ENCODE data around the gene FNDC3B.
"Not testable (repeated sequence)": the region's sequence is repeated elsewhere in the genome, so short reads cannot be mapped to it uniquely, and the experiment has no call there.

FNDC3B gene

DNA sequence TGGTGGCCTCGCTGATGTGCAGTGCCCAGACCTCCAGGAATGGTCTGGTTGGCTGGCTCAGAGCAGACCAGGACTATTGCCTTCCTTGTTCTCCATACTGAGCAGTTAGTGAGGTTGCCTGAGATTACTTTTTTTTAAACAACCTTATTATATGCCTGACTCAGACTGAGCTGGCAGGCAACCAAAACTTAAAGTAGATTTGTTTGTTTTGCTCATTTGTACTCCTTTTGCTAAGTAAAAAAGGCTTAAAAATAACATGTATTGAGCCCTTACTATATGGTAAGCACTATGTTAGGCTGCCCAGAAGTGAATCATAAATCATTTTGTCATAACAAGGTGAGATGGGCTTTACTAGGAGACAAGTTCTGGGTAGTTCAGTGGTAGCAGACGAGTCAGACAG is 316.5 kb downstream of the FNDC3B start:
- DNase-seq (ENCODE audit: low read depth in 2 of 2, low spot score in 1 of 2) = no peak

DNA sequence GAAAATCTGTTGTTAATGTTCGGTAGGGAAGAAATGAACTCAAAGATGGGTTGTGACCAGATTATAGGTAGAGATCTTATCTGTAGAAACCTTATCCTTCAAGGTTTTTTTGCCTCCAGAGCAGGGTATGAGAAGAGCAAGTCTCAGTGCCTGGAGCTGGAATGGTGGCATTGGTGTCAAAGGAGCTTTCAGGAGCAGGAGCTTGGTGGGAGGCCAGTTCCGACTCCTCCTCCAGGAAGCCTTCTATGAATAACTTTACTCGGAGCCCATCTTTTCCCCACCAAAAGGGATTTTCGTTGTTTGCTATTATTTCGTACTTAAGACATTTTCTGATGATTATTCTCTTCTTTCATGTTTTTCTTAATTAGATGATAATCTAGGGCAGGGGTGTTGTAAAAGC is 317.0 kb downstream of the FNDC3B start:
- no peak for DNase-seq (ENCODE audit: low read depth in 2 of 2, low spot score in 1 of 2)

- DNase-seq (ENCODE audit: low read depth in 2 of 2, low spot score in 1 of 2) = no peak
Measured at GRCh38 chr3:172357850-172358754, 318.7 kb downstream of the FNDC3B start.

DNA sequence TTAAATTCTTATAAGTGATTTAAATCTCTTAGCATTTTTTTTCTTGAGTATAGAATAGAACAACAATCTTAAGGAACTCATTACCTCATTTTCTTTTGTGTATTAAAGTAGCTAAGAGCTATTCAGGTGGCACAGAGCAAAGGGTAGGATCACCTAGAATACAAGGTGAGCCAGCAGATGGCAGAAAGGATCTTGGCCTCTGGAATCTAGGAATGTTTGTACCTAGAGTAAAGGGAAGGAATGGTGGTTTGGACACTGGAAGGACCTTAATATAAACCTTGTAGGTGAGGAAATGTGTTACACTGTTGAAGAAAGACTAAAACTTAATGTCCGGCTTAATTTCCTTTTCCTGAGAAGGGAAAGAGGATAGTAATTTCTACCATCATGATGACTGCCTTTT is 319.9 kb downstream of the FNDC3B start:
- no peak for DNase-seq (ENCODE audit: low read depth in 2 of 2, low spot score in 1 of 2)

DNA sequence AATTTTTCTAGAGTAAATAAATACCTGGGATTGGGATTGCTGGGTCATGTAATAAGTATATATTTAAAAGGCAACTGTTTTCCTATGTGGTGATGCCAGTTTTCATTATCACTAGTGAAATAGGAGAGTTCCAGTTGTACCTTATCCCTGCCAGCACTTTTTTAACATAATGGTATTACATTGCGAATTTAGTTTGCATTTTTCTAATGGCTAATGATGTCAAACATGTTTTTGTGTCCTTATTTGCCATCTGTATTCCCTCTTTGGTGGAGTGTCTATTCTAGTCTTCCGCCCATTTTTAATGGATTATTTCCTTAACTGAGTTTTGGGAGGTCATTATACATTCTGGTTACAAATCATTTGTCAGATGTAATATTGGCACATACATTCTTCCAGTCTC is 320.6 kb downstream of the FNDC3B start:
- no peak for DNase-seq (ENCODE audit: low read depth in 2 of 2, low spot score in 1 of 2)

GRCh38 chr3:172362583-172362982 is 323.2 kb downstream of the FNDC3B start:
- DNase-seq (ENCODE audit: low read depth in 2 of 2, low spot score in 1 of 2) = no peak

DNA sequence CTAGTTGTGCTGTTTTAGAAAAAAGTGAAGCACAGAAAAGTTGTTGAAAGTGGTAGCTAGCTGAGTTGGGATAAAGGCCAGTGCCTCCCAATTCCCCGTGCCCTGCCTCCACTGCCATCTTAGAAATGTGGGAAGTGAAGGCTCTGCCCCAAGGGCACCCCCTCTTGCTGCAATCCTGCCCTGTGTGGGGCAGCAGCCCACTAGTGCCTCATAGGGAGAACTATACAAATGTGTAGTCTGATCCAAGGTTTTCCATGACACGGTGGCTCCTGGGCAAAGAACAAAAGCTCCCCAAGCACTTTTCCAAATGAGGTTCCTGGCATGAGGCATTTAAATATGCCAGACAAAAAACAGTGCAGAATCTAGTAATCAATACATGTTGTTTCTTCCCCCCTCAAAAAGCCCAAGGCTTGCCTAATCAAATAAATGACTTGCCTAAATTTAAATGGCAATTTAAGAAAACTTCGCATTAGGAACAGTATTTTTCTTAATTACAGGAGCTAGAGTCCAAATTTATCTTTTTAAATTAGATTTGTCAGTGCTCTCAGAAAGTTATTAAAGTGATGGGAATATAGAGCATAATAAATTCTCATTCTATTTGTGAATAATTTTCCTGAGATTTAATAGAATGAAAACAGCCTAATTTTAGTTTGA is 325.1 kb downstream of the FNDC3B start:
- no peak for DNase-seq (ENCODE audit: low read depth in 2 of 2, low spot score in 1 of 2)

GRCh38 chr3:172365028-172365567 is 325.7 kb downstream of the FNDC3B start:
- DNase-seq (ENCODE audit: low read depth in 2 of 2, low spot score in 1 of 2) = no peak

DNA sequence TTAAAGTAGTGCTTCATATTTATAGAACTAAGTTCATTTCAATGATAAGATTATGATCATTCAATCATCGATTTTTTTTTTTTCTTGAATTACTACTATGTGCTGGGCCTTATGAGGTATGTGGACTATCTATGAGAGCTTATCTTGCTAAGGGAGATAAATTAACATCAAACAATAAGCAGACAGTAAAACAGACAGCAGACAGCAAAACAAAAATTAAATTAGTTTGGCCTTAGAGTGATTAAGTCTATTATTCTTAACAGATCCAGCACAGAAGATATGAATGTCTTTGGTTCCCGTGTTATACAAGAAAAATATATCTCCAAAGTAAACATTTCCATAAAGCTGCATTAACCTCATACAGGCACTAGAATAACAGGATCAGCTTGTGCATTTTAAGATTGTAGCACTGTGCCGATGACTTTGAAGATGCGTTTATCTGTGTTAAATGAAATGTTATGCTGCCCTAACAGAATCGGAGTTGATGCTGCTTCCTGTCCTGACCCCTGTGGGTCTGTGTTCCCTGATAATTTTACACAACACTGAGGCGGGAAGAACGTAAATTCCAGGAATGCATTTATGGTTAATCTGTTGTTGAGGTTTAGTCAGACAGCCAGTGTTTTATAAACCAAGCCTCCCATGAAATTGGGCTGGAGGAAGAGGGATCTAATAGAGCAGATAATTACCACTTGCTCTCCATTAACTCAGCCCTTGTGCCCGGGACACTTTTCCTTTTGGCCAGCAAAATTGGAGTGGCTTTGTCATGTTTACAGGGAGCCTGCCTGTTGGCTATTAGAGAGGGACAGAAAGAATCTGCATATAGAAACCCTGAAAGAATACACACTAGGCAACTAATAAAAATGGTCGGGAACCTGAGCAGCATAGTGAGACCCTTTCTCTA is 328.1 kb downstream of the FNDC3B start:
- no peak for DNase-seq (ENCODE audit: low read depth in 2 of 2, low spot score in 1 of 2)

GRCh38 chr3:172368556-172368955 is 329.2 kb downstream of the FNDC3B start:
- not testable (repeated sequence) for DNase-seq (ENCODE audit: low read depth in 2 of 2, low spot score in 1 of 2)

DNA sequence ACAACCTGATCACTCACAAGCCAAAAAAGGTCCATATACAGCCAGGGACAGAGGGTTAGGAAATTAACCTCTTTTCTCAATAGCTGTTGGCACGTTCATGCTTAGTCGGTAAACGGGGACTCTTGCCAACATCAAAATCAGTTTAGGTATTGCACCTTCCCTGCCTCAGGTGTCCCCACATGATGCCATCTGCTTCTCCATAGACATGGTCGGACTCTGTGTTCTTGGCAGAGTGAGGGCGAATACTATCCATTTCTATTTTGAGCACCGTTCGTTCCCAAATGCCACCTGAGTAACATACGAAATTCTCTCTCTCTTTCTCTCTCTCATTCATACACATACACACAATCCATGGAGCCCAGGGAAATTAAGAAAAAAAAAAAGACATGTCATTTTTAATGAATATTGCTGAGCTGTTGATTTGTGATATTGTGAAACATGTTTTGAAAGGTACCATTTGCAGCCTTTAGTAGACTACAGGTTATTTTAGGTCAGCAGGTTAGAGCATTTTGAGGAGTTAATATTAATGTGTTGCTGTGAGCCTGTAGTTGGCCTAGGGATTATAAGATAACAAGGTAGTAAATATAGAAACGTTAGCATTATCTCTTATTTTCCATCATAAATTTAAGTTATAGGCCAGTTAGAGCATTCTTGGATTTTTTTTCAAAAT is 330.3 kb downstream of the FNDC3B start:
- no peak for DNase-seq (ENCODE audit: low read depth in 2 of 2, low spot score in 1 of 2)

DNA sequence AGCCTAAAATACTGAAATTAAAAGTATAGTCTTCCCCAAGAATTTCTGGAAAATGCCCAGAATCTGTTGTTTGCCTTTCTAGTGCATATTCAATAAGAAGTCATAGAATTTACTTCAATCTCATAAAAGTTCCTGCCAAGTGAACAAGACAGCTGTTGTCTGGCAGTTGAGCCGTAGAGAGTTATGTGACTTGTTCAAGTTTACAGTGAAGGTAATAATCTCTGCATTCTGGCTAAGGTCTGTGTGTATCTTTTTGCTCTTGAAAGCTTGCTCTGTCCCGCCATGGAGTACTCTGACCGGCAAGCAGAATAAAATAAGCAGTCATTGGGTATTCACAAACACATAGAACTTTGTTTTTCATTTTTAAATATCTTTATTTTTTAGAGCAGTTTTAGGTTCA is 331.0 kb downstream of the FNDC3B start:
- no peak for DNase-seq (ENCODE audit: low read depth in 2 of 2, low spot score in 1 of 2)

DNA sequence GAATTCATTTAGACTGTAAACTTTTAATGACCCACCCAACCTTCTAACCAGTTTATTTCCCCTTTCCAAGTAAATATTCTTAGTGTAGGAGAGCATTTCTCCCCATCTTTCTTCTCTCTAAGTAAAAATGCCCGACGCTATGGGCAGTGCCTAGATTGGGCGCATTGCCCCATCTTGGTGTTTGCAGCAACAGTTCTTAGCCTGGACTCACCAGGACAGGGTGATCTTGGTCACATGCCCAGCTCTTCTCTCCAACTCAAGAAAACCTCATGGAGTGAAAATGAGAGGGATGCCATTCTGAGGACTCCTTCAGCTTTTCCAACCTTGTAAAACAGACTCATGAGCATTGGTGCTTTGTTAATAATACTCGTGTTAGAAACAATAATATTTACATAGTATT is 332.2 kb downstream of the FNDC3B start:
- no peak for DNase-seq (ENCODE audit: low read depth in 2 of 2, low spot score in 1 of 2)

DNA sequence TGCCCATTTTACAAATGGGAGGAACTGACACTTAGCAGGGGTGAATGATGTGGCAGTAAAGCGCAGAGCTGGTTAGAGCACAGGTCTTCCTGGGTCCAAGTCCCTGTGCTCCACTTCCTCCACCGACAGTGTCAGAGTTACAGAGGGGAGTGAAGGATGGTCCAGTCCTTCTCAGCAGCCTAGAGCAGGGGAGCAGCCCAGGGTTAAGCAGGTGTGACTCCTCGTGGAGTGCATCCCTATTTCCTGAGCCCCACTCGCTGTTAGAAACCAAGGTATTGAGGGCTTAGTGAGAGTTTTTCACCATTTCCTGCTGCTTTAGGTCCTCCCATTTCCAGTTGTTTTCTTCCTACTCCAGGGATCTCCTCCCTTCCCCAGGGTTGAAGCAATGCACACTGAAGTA is 333.5 kb downstream of the FNDC3B start:
- no peak for DNase-seq (ENCODE audit: low read depth in 2 of 2, low spot score in 1 of 2)

- DNase-seq (ENCODE audit: low read depth in 2 of 2, low spot score in 1 of 2) = no peak
Measured at GRCh38 chr3:172373912-172374311, 334.5 kb downstream of the FNDC3B start.

GRCh38 chr3:172375206-172375850 is 335.9 kb downstream of the FNDC3B start:
- no peak for DNase-seq (ENCODE audit: low read depth in 2 of 2, low spot score in 1 of 2)

- no peak for DNase-seq (ENCODE audit: low read depth in 2 of 2, low spot score in 1 of 2)
Measured at GRCh38 chr3:172376402-172376801, 337.0 kb downstream of the FNDC3B start.

DNA sequence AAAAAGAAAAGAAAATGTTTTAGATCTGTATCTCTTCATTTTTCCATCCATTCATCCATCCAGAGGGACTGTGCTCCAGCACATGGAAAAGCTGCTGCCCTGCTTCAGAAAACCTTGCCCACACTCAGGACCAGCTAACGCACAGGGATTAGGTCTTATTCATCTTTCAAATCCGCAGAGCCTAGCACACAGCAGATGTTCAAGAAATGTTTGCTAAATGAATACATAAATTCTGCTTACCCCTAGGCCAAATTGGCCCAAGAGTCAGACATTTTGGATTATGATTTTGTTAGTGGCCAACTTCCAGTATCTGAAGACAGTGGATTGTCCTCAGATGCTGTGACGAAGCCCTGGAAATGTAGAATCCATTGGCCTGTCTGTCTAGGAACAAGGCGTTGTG is 337.5 kb downstream of the FNDC3B start:
- DNase-seq (ENCODE audit: low read depth in 2 of 2, low spot score in 1 of 2) = no peak

DNA sequence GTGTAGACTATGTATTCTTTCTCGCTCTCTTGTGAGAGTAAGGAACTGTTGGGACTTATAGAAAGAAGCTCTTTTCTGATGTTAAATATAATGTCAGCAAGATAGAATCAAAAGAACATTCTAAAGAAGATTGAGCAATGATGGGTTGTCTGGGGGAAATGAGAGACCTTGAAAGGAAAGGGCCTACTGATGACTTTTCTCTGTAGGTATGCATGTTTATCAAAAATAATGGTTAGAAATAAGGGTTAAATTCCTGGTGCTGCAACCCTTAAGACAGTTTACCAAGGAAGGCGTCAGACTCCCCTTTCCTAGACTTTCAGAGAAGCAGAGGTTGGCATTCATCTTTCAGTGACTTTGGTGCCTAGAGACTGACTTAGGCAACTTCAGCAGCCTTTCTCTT is 339.1 kb downstream of the FNDC3B start:
- DNase-seq (ENCODE audit: low read depth in 2 of 2, low spot score in 1 of 2) = no peak

DNA sequence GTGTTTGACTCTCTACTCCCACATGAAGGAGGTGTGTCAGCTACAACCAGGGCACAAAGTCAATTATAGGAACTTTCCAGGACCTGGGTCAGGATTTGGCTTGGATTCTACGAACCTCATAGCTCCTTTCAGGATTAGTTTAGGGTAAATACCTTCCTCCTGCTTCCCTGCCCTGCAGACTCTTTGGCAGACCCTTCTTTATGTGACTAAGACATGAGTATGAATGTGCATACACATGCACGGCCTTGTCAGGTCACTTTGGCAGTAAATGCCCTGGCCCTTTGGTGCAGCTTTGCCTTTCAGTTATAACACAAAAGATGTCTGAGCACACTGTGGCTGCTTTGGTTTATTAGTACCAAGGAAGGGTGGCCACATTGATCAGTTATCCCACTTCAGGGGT is 340.0 kb downstream of the FNDC3B start:
- no peak for DNase-seq (ENCODE audit: low read depth in 2 of 2, low spot score in 1 of 2)

Measured in stimulated activated CD8-positive, alpha-beta memory T cell treated with anti-CD3 and anti-CD28 coated beads, Interleukin-4, amount 100 ng/mL, for 4 hours (primary cell).